Endothelial cell of umbilical vein (primary cell): Measurements from ENCODE around the gene INSYN2B. TPM values are rescaled to one million over a fixed set of nuclear protein-coding genes. Genes with fewer than 3 reads are reported as not detected.

ENCODE experiments used
- BruUV-seq: library from RNA; stranded (reverse); fragments of 400-500 nt; replicated peaks from 2 replicates; lab custom pipeline; 2021; lab: Mats Ljungman, UMichigan
- CTCF ChIA-PET: fragments of 300-600, 350-600 bp; sonication (Branson Sonifier 250); formaldehyde crosslinking; loops from one replicate; lab custom pipeline; 2021; ENCODE audit warnings: antibody characterized with exemption, inconsistent platforms; lab: Charles Lee
- POLR2A ChIA-PET: fragments of 300-600, 350-600 bp; sonication (Branson Sonifier 250); formaldehyde crosslinking; loops from one replicate; lab custom pipeline; 2021; ENCODE audit warnings: antibody characterized with exemption, inconsistent platforms; lab: Charles Lee
- DNase-seq: peaks from one replicate; pipeline ENCODE4 v3.0.0-alpha.2; 2011; ENCODE audit warnings: low read depth, low spot score
- FAIRE-seq: peaks from 2 replicates; lab custom pipeline; 2011; peaks lifted over from hg19 to GRCh38; lab: Jason Lieb, UNC
- H2AFZ ChIP-seq: 2 replicates; pipeline ENCODE4 v1.6.0; 2012; ENCODE audit warnings: low read depth, low read length, control low read depth, inconsistent platforms
- H3K27ac ChIP-seq: 2 replicates; pipeline ENCODE4 v1.5.1; 2011; ENCODE audit warnings: low read depth, mild to moderate bottlenecking, control low read depth, low read length, moderate library complexity; ENCODE audit not compliant: insufficient read depth
- H3K27me3 ChIP-seq, 2 experiments: 2 replicates each; pipeline versions ENCODE4 v1.6.0 to v1.6.1; 2011; ENCODE audit warnings: low read length in 2 of 2, mixed read lengths in 1 of 2; ENCODE audit not compliant: control insufficient read depth in 2 of 2, insufficient read depth in 2 of 2
- H3K36me3 ChIP-seq, 2 experiments: 2 replicates in 1 of 2; 3 replicates in 1 of 2; pipeline ENCODE4 v1.5.1; 2011; ENCODE audit warnings: low read length in 2 of 2, mild to moderate bottlenecking in 1 of 2, moderate library complexity in 1 of 2; ENCODE audit not compliant: control insufficient read depth in 2 of 2, insufficient read depth in 2 of 2; ENCODE audit errors: extremely low read depth in 1 of 2
- H3K4me1 ChIP-seq: 3 replicates; pipeline ENCODE4 v1.5.1; 2011; ENCODE audit warnings: mild to moderate bottlenecking, low read length; ENCODE audit not compliant: control insufficient read depth, insufficient read depth; ENCODE audit errors: extremely low read depth
- H3K4me2 ChIP-seq: 2 replicates; pipeline ENCODE4 v1.6.1; 2011; ENCODE audit warnings: low read length, control low read depth, mixed read lengths; ENCODE audit not compliant: insufficient read depth
- H3K4me3 ChIP-seq, 3 experiments: fragments of 200-600 bp in 1 of 3; sonication (generic), shearing (Covaris generic) in 1 of 3; replicated peaks in 1 of 3; 2 replicates each; pipeline ENCODE4 v1.5.1; 2011 to 2016; ENCODE audit warnings: control low read depth in 3 of 3, low read length in 3 of 3, mild to moderate bottlenecking in 2 of 3, inconsistent platforms in 1 of 3, low read depth in 1 of 3, moderate library complexity in 1 of 3; ENCODE audit not compliant: insufficient read depth in 1 of 3
- H3K79me2 ChIP-seq: 2 replicates; pipeline ENCODE4 v1.6.0; 2012; ENCODE audit warnings: low read length, inconsistent platforms; ENCODE audit not compliant: control insufficient read depth, insufficient read depth
- H3K9ac ChIP-seq: replicated peaks from 2 replicates; pipeline ENCODE3; 2011; ENCODE audit warnings: low read length, control low read depth; ENCODE audit not compliant: insufficient read depth; ENCODE audit errors: extremely low read depth
- H3K9me1 ChIP-seq: replicated peaks from 3 replicates; pipeline ENCODE4 v1.6.0; 2011; ENCODE audit warnings: mild to moderate bottlenecking, low read length; ENCODE audit not compliant: control insufficient read depth, insufficient read depth; ENCODE audit errors: extremely low read depth
- H3K9me3 ChIP-seq: replicated peaks from 2 replicates; pipeline ENCODE4 v1.5.1; 2012; ENCODE audit warnings: low read length, inconsistent platforms; ENCODE audit not compliant: control insufficient read depth, insufficient read depth
- H4K20me1 ChIP-seq: replicated peaks from 2 replicates; pipeline ENCODE3; 2011; ENCODE audit warnings: mild to moderate bottlenecking, low read length; ENCODE audit not compliant: control insufficient read depth, insufficient read depth; ENCODE audit errors: extremely low read depth
- CTCF ChIP-seq, 2 donors: IDR thresholded peaks; 1 replicate in 1 of 2; 2 replicates in 1 of 2; pipeline ENCODE4 v1.5.1; 2011; ENCODE audit warnings: low read length in 2 of 2, mild to moderate bottlenecking in 2 of 2, moderate library complexity in 2 of 2, control low read depth in 1 of 2, inconsistent platforms in 1 of 2, low read depth in 1 of 2; ENCODE audit not compliant: insufficient read depth in 1 of 2; ENCODE audit errors: extremely low read depth in 1 of 2
- EZH2 ChIP-seq: IDR thresholded peaks from 2 replicates; pipeline ENCODE4 v1.6.1; 2012; ENCODE audit warnings: borderline replicate concordance, low read depth, mild to moderate bottlenecking, moderate library complexity, low read length, inconsistent platforms; ENCODE audit not compliant: severe bottlenecking
- FOS ChIP-seq: IDR thresholded peaks from 2 replicates; pipeline ENCODE4 v1.6.1; 2011; ENCODE audit warnings: mild to moderate bottlenecking, low read length, moderate library complexity, borderline replicate concordance; ENCODE audit not compliant: insufficient read depth
- GATA2 ChIP-seq: IDR thresholded peaks from 2 replicates; pipeline ENCODE4 v1.7.0; 2011; ENCODE audit warnings: low read depth, mild to moderate bottlenecking, moderate library complexity, mixed read lengths, low read length; ENCODE audit not compliant: insufficient read length, insufficient read depth
- JUN ChIP-seq: IDR thresholded peaks from 2 replicates; pipeline ENCODE4 v1.6.1; 2011; ENCODE audit warnings: borderline replicate concordance, low read depth; ENCODE audit not compliant: insufficient read length, insufficient read depth
- MAX ChIP-seq: IDR thresholded peaks from 2 replicates; pipeline ENCODE4 v1.6.1; 2011; ENCODE audit not compliant: insufficient read depth, insufficient read length
- MYC ChIP-seq: IDR thresholded peaks from one replicate; pipeline ENCODE4 v1.6.1; 2011; ENCODE audit warnings: mild to moderate bottlenecking, low read depth, low read length
- POLR2A ChIP-seq: IDR thresholded peaks from 2 replicates; pipeline ENCODE4 v1.6.1; 2012; ENCODE audit warnings: low read depth, mild to moderate bottlenecking, control low read depth, low read length
- POLR2AphosphoS5 ChIP-seq: IDR thresholded peaks from 2 replicates; pipeline ENCODE4 v1.6.1; 2012; ENCODE audit warnings: low read depth, mild to moderate bottlenecking, control low read depth, low read length, moderate library complexity; ENCODE audit not compliant: insufficient read depth
- dilution Hi-C: fragments of 300-500 bp; cut with MboI; formaldehyde crosslinking; loops from one replicate; pipeline ENCODE4 v1.15.0; 2019; ENCODE audit warnings: low sequenced_read_pairs; ENCODE audit not compliant: extremely low pct_ligation_motif_present
- intact Hi-C: fragments of 100-400 bp; cut with micrococcal nuclease; formaldehyde crosslinking; loops from one replicate; pipeline ENCODE4 v1.10.0; 2022
- polyA plus RNA-seq, 4 experiments: library from polyadenylated mRNA; depleted of rRNA in 3 of 4; stranded (reverse) in 3 of 4; unstranded in 1 of 4; fragments of >200 nt; gene quantifications; 2 replicates each; pipeline versions ENCODE4 v1.2.1 to v1.2.3, GENCODE V29; 2011 to 2012; ENCODE audit warnings: missing spikeins in 1 of 4
- total RNA-seq: library from RNA; stranded (reverse); gene quantifications from 2 replicates; pipeline ENCODE4 v1.2.3, GENCODE V29; 2021

INSYN2B gene
- total and polyA plus RNA-seq, 2 donors (not counting 3 experiments of a cell fraction or from before 2014, with no cell fraction given) = 8.2 to 17.1 TPM

- TF ChIP-seq POLR2A = no peak
- no peak for TF ChIP-seq JUN
- TF ChIP-seq FOS = no peak
- no peak for TF ChIP-seq MAX
- TF ChIP-seq GATA2 = no peak
- no peak for TF ChIP-seq POLR2AphosphoS5
- no peak for TF ChIP-seq MYC
- no peak for TF ChIP-seq EZH2
- no peak for TF ChIP-seq CTCF (IDR thresholded peaks at IDR 0.05; ENCODE audit: extremely low read depth in 1 of 2, insufficient read depth in 1 of 2, low read depth in 1 of 2, low read length in 2 of 2)
- no peak for DNase-seq
- ChIA-PET POLR2A (no interaction called here), CTCF (interaction anchor here (2.2 kb wide), 1 partner anchor 147 kb away, joined by 5 read pairs; the partner anchor contains the start of gene INSYN2B)
- dilution Hi-C loops (no loop called here), intact Hi-C loops (no loop called here)
- no peak for FAIRE-seq
- H2AFZ ChIP-seq = no peak overlapping the region
- no peaks in the 10 kb centered on the region for H3K9me1 ChIP-seq
- H3K9me3 ChIP-seq = no peaks in the 10 kb centered on the region
- no TSS peak for BruUV-seq
- H3K9ac ChIP-seq = no peak overlapping the region
- no peak overlapping the region for H3K4me3 ChIP-seq
- H4K20me1 ChIP-seq = no peaks in the 10 kb centered on the region
- H3K4me1 ChIP-seq = no peaks in the 10 kb centered on the region
- H3K79me2 ChIP-seq = no peaks in the 10 kb centered on the region
- peaks cover 0 to 1% of the 10 kb centered on the region in 2 experiments for H3K27me3 ChIP-seq
- H3K27ac ChIP-seq = no peak overlapping the region
- no peak overlapping the region for H3K4me2 ChIP-seq
- H3K36me3 ChIP-seq = no peaks in the 10 kb centered on the region
Measured at GRCh38 chr5:169832845-169833244, 147.4 kb downstream of the INSYN2B start.
